ENCODE measurements around the gene TMEM14C. TPM values are rescaled to one million over a fixed set of nuclear protein-coding genes. Genes with fewer than 3 reads are reported as not detected.

TMEM14C gene
- total RNA-seq, 4 donors from 2014 or later, result 87.9 to 136 (median 116) TPM

DNA sequence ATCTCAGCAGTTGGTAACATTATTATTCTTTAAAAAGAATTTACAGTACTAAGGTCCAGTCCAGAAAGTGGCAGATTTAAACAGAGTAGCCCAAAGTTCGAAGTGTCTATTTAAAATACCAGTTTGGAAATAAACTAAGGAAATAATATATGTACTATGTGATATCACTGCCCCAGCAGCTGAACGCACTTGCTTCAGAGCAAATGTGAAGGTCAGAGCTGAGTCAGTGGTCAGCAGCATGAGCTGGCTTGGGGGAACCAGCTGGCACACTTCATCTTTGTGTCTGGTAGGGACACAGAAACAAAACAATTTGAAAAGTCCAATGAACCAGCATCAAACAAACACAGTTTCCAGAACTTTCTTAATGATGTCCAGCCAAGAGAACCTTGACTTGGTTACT, 40.1 kb downstream of the TMEM14C start:
- H3K27ac ChIP-seq, result peak overlapping the region in 1 of 4 donors; percentile 32
- no peaks in the 10 kb centered on the region for H3K9me3 ChIP-seq
- TF ChIP-seq EP300 (IDR thresholded peaks at IDR 0.05) (no peak), POLR2A (IDR thresholded peaks at IDR 0.05) (no peak)
- H3K27me3 ChIP-seq, result no peaks in the 10 kb centered on the region
- no peak for DNase-seq (ENCODE audit: low spot score in 2 of 2)
- peaks cover 0 to 22% (median 0%) of the 10 kb centered on the region in 3 donors for H3K36me3 ChIP-seq
- H3K4me3 ChIP-seq, result no peak overlapping the region
- H3K4me1 ChIP-seq, result peaks cover 0 to 4% (median 0%) of the 10 kb centered on the region in 4 donors
- WGBS, 2 donors, result 57 to 66% methylated on average over 2 of the region's 2 CpGs

DNA sequence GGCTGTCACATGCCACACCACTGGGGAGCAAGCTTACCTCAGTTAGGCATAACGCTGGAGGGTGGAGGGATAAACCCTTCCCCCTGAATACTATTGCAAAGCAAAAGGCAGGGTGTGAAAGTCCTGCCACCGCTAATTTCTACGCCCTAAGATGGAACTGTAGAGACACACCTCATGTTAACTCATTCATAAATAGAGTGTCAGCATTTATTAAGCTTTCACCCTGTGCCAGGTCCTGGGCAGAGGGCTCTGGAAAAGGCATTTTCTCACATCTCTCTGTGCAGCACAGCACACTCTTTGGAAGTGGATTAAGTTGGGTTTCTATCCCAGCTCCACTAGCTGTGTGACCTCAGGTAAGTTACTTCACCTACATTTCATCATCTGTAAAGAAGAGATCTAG, 46.5 kb downstream of the TMEM14C start:
- H3K36me3 ChIP-seq, result peaks cover 0 to 39% (median 4%) of the 10 kb centered on the region in 3 donors
- no peak for DNase-seq (ENCODE audit: low spot score in 2 of 2)
- H3K27me3 ChIP-seq, result no peaks in the 10 kb centered on the region
- H3K9me3 ChIP-seq, result no peaks in the 10 kb centered on the region
- TF ChIP-seq, protein P1, sequence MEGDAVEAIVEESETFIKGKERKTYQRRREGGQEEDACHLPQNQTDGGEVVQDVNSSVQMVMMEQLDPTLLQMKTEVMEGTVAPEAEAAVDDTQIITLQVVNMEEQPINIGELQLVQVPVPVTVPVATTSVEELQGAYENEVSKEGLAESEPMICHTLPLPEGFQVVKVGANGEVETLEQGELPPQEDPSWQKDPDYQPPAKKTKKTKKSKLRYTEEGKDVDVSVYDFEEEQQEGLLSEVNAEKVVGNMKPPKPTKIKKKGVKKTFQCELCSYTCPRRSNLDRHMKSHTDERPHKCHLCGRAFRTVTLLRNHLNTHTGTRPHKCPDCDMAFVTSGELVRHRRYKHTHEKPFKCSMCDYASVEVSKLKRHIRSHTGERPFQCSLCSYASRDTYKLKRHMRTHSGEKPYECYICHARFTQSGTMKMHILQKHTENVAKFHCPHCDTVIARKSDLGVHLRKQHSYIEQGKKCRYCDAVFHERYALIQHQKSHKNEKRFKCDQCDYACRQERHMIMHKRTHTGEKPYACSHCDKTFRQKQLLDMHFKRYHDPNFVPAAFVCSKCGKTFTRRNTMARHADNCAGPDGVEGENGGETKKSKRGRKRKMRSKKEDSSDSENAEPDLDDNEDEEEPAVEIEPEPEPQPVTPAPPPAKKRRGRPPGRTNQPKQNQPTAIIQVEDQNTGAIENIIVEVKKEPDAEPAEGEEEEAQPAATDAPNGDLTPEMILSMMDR (IDR thresholded peaks at IDR 0.05), result no peak
- TF ChIP-seq POLR2A (IDR thresholded peaks at IDR 0.05) (no peak), EP300 (IDR thresholded peaks at IDR 0.05) (no peak)
- H3K4me1 ChIP-seq, result no peaks in the 10 kb centered on the region
- 86 to 100% methylated on average over 3 of the region's 3 CpGs for WGBS, 2 donors
- H3K27ac ChIP-seq, result no peak overlapping the region
- H3K4me3 ChIP-seq, result no peak overlapping the region

DNA sequence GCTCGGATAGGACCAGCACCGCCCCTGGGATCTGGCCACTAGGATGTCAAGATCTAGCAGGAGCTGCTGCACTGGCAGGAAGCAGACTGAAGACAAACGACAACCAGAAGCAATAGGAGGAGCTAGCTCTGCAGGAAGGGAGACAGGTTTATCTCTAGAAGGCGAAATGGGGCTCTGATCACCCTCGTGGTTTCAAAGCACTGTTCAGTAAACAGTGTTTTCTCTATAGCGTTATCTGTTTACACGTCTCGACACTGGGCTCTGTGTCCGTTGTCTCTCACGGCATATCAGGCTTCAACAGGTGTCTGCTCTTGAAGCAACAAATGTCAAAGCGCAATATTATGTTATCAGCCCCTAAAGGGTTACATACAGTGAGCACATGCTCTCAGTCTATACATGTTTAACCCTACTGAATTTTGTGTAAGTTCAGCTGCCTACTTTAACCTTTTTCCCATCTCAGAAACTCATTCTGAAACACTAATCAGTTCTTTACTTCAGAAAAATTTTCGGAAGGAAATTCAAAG, 48.6 kb downstream of the TMEM14C start:
- Histone ChIP-seq H3K4me1 (no peaks in the 10 kb centered on the region), H3K36me3 (peaks cover 0 to 58% (median 4%) of the 10 kb centered on the region in 3 donors), H3K27me3 (no peaks in the 10 kb centered on the region), H3K9me3 (no peaks in the 10 kb centered on the region), H3K27ac (no peak overlapping the region), H3K4me3 (no peak overlapping the region)
- no peak for DNase-seq (ENCODE audit: low spot score in 2 of 2)
- TF ChIP-seq, protein P1 (IDR thresholded peaks at IDR 0.05), result no peak
- no peak for TF ChIP-seq POLR2A (IDR thresholded peaks at IDR 0.05)
- no peak for TF ChIP-seq EP300 (IDR thresholded peaks at IDR 0.05)
- WGBS, 2 donors, result 74 to 79% methylated on average over 12 of the region's 12 CpGs

DNA sequence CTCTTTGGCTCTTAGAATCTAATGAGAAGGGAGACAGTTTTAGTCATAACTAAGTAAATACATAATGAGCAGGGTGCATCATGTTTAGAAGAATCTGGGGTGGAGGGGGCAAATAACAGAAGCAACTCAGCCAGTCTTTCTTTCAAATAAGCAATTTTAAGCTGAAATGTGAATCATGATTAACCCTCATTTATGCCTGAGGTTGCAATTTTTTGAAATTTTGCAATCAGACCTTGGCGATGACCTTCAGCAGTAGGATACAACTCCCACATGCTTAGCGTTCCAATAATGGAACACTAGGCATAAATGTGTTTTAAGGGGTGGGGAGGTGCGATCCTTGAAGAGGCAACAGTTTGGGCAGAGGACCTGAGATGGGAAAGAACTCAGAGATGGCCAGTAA, 55.4 kb downstream of the TMEM14C start:
- H3K4me1 ChIP-seq, result no peaks in the 10 kb centered on the region
- TF ChIP-seq EP300 (IDR thresholded peaks at IDR 0.05) (no peak), POLR2A (IDR thresholded peaks at IDR 0.05) (no peak)
- TF ChIP-seq, protein P1 (IDR thresholded peaks at IDR 0.05), result no peak

DNA sequence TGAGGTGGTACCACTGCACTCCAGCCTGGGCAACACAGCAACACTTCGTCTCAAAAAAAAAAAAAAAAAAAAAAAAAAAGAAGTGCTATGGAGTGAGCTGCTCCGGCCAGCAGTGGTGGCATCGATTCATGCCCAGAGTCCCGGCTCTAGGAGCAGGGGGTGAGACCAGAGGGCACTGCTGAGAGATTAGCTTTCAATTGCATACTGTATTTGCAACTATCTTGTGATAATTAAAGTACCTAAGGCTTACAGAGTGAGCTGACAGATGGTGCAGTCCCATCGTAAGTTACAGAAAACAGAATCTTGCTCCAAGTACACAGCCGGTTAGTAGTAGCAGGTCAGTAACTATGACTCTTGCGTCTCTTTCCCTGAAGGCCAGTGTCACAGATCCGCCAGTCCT, 56.2 kb downstream of the TMEM14C start:
- Histone ChIP-seq H3K9me3 (no peaks in the 10 kb centered on the region), H3K4me1 (no peaks in the 10 kb centered on the region), H3K27ac (no peak overlapping the region), H3K27me3 (no peaks in the 10 kb centered on the region), H3K36me3 (peaks cover 0 to 69% (median 0%) of the 10 kb centered on the region in 3 donors), H3K4me3 (no peak overlapping the region)
- TF ChIP-seq POLR2A (IDR thresholded peaks at IDR 0.05) (no peak), EP300 (IDR thresholded peaks at IDR 0.05) (no peak)
- TF ChIP-seq, protein P1 (IDR thresholded peaks at IDR 0.05), result no peak
- WGBS, 2 donors, result 91% methylated on average over 8 of the region's 8 CpGs
- no peak for DNase-seq (ENCODE audit: low spot score in 2 of 2)

More for the DNA sequence above, 55.4 kb downstream of the TMEM14C start:
- DNase-seq (ENCODE audit: low spot score in 2 of 2), result no peak
- H3K4me3 ChIP-seq, result no peak overlapping the region
- no peak overlapping the region for H3K27ac ChIP-seq
- H3K9me3 ChIP-seq, result no peaks in the 10 kb centered on the region
- no peaks in the 10 kb centered on the region for H3K27me3 ChIP-seq
- WGBS, 2 donors, result 96 to 100% methylated on average over 3 of the region's 3 CpGs
- H3K36me3 ChIP-seq, result peaks cover 0 to 62% (median 0%) of the 10 kb centered on the region in 3 donors

Small RNA genes lying within 50 kb of the gene (small RNA-seq; reads per million reads assigned to genes)
- gene RF00019 (not detected), gene RNA5SP203 (not detected)

Other genes starting within 250 kb of the TMEM14C start
- 1 to 10 TPM in 3 of 4 donors, under 1 TPM in 1; 0.78 to 3.5 (median 2.5) TPM for gene GCNT2, start 201.7 kb upstream of the TMEM14C start, total RNA-seq
- not detected for gene C6orf52, start 28.5 kb upstream of the TMEM14C start, total RNA-seq
- gene PAK1IP1, start 28.1 kb upstream of the TMEM14C start, total RNA-seq, result 10 to 100 TPM in 2 of 4 donors, 1 to 10 TPM in 2; 6.5 to 21.0 (median 10.3) TPM
- gene TMEM14B, start 24.7 kb downstream of the TMEM14C start, total RNA-seq, result 10 to 100 TPM; 50.0 to 76.3 (median 60.1) TPM
- gene MAK, start 115.5 kb downstream of the TMEM14C start, total RNA-seq, result under 1 TPM in 2 of 4 donors, not detected in 2; 0.59 to 0.90 TPM
- gene GCM2, start 159.0 kb downstream of the TMEM14C start, total RNA-seq, result not detected
- gene SYCP2L, start 164.0 kb downstream of the TMEM14C start, total RNA-seq, result 1 to 10 TPM; 2.0 to 3.9 (median 3.5) TPM

Data from tibial nerve (tissue), 4 donors.